GM12878 (cell line): ENCODE results near the gene C22orf31. TPM values are rescaled to one million over a fixed set of nuclear protein-coding genes. Genes with fewer than 3 reads are reported as not detected.

Source experiments
- ATAC-seq: fragments of 200-7000 bp; cut with Tn5 transposase; 3 replicates; pipeline ENCODE4 v1.9.1; 2020; ENCODE audit warnings: mild to moderate bottlenecking, moderate library complexity
- BruUV-seq: library from RNA; stranded (reverse); fragments of 400-500 nt; replicated peaks from 2 replicates; lab custom pipeline; 2021; lab: Mats Ljungman, UMichigan
- CTCF ChIA-PET: fragments of 300-600 bp; sonication (Branson Sonifier 250); formaldehyde crosslinking; extraction: SDS; loops from one replicate; lab custom pipeline; 2021; ENCODE audit warnings: inconsistent platforms; lab: Yijun Ruan, JAX
- POLR2A ChIA-PET: fragments of 350-600 bp; formaldehyde crosslinking; extraction: SDS; loops from one replicate; lab custom pipeline; 2021; ENCODE audit warnings: inconsistent platforms; lab: Charles Lee
- RAD21 ChIA-PET: fragments of 300-600 bp; sonication (Branson Sonifier 250); formaldehyde crosslinking; loops from one replicate; lab custom pipeline; 2023; ENCODE audit warnings: antibody characterized with exemption; ENCODE audit not compliant: unreplicated experiment; lab: Charles Lee
- SMC1A ChIA-PET: fragments of 300-600 bp; sonication (Branson Sonifier 250); formaldehyde crosslinking; loops from one replicate; lab custom pipeline; 2023; ENCODE audit not compliant: unreplicated experiment, uncharacterized antibody; lab: Charles Lee
- DNase-seq: peaks from one replicate; pipeline ENCODE4 v3.0.0-alpha.2; 2011; ENCODE audit warnings: low read depth, low spot score
- FAIRE-seq: peaks from 3 replicates; lab custom pipeline; 2011; peaks lifted over from hg19 to GRCh38; lab: Jason Lieb, UNC
- H2AFZ ChIP-seq: 2 replicates; pipeline ENCODE4 v1.6.0; 2011; ENCODE audit warnings: low read depth, low read length, control low read depth; ENCODE audit not compliant: control insufficient read depth
- H3K27ac ChIP-seq: 2 replicates; pipeline ENCODE4 v1.5.1; 2011; ENCODE audit warnings: control low read depth; ENCODE audit not compliant: control insufficient read depth, insufficient read depth
- H3K27me3 ChIP-seq, 2 experiments: replicated peaks in 1 of 2; 2 replicates each; pipeline versions ENCODE4 v1.6.0 to v1.6.1; 2011; ENCODE audit warnings: low read length in 1 of 2; ENCODE audit not compliant: control insufficient read depth in 2 of 2, insufficient read depth in 2 of 2
- H3K36me3 ChIP-seq, 2 experiments: 2 replicates each; pipeline ENCODE4 v1.5.1; 2011; ENCODE audit warnings: low read length in 1 of 2; ENCODE audit not compliant: control insufficient read depth in 2 of 2, insufficient read depth in 2 of 2
- H3K4me1 ChIP-seq: 2 replicates; pipeline ENCODE4 v1.6.1; 2011; ENCODE audit warnings: mild to moderate bottlenecking, low read length, moderate library complexity, mixed read lengths; ENCODE audit not compliant: control insufficient read depth, insufficient read depth
- H3K4me2 ChIP-seq: 2 replicates; pipeline ENCODE4 v1.6.0; 2011; ENCODE audit warnings: control low read depth; ENCODE audit not compliant: control insufficient read depth, insufficient read depth
- H3K4me3 ChIP-seq: fragments of 200-600 bp; sonication (generic); 2 replicates; pipeline ENCODE4 v1.5.1; 2016
- H3K79me2 ChIP-seq: 2 replicates; pipeline ENCODE4 v1.6.0; 2011; ENCODE audit warnings: low read length; ENCODE audit not compliant: control insufficient read depth, insufficient read depth
- H3K9ac ChIP-seq: 2 replicates; pipeline ENCODE4 v1.8.0; 2011; ENCODE audit warnings: low read length, control low read depth, mixed read lengths; ENCODE audit not compliant: control insufficient read depth, insufficient read depth
- H3K9me3 ChIP-seq: replicated peaks from 3 replicates; pipeline ENCODE4 v1.5.1; 2011; ENCODE audit warnings: mild to moderate bottlenecking, low read length; ENCODE audit not compliant: control insufficient read depth, insufficient read depth
- H4K20me1 ChIP-seq: 2 replicates; pipeline ENCODE4 v1.6.0; 2011; ENCODE audit not compliant: control insufficient read depth, insufficient read depth
- EP300 ChIP-seq, 2 experiments: fragments of 150-350 bp in 1 of 2; IDR thresholded peaks; 2 replicates each; pipeline ENCODE4 v1.6.1; 2011 to 2012; ENCODE audit warnings: low read depth in 2 of 2, low read length in 2 of 2, borderline replicate concordance in 1 of 2, improper control_type of control experiment in 1 of 2, inconsistent platforms in 1 of 2; ENCODE audit not compliant: control insufficient read depth in 1 of 2
- FOXK2 ChIP-seq: fragments of 450-650 bp; IDR thresholded peaks from 2 replicates; pipeline ENCODE4 v1.6.1; 2017; ENCODE audit warnings: mild to moderate bottlenecking, moderate library complexity
- RAD21 ChIP-seq: IDR thresholded peaks from 2 replicates; pipeline ENCODE4 v1.6.1; 2011; ENCODE audit warnings: mild to moderate bottlenecking, low read depth, low read length, moderate library complexity; ENCODE audit not compliant: insufficient read depth
- ZNF217 ChIP-seq: fragments of 450-650 bp; IDR thresholded peaks from 2 replicates; pipeline ENCODE4 v1.6.1; 2017; ENCODE audit warnings: antibody characterized with exemption, mild to moderate bottlenecking
- WGBS: methylation state at CpG from one replicate; pipeline ENCODE4 v1.1.6; 2016; ENCODE audit warnings: low lambda C conversion rate; ENCODE audit not compliant: insufficient replicate concordance, insufficient coverage; ENCODE audit errors: missing lambda C conversion rate; 5-methylcytosine and 5-hydroxymethylcytosine counted together
- in situ Hi-C: fragments of 300-500 bp; cut with MboI; formaldehyde crosslinking; loops from 9 replicates; pipeline ENCODE4 v1.14.3; 2018; ENCODE audit warnings: mixed read lengths
- intact Hi-C: fragments of 100-400 bp; cut with micrococcal nuclease; formaldehyde crosslinking; loops from one replicate; pipeline ENCODE4 v1.14.2; 2022; ENCODE audit not compliant: unreplicated experiment
- polyA plus RNA-seq, 11 experiments: library from polyadenylated mRNA; depleted of rRNA in 4 of 11; unstranded in 6 of 11; stranded (reverse) in 5 of 11; fragments of >200 nt; fragmentation: Nextera tagmentation in 4 of 11; fragmentation: Illumina TruSeq in 1 of 11; extraction: Ambion mirVana in 4 of 11; extraction: Trizol in 1 of 11; gene quantifications; 1 replicate in 1 of 11; 2 replicates in 10 of 11; pipeline versions ENCODE4 v1.2.1 to v1.2.3, GENCODE V29; 2011 to 2016; ENCODE audit warnings: inconsistent platforms in 2 of 11, missing spikeins in 2 of 11, low read depth in 1 of 11
- total RNA-seq, 4 experiments: library from RNA; depleted of rRNA in 3 of 4; stranded (reverse); fragments of >200 nt in 3 of 4; fragmentation: Illumina TruSeq in 1 of 4; extraction: Trizol in 1 of 4; gene quantifications; 2 replicates each; pipeline versions ENCODE4 v1.2.1 to v1.2.3, GENCODE V29; 2013 to 2021

The C22orf31 gene
- total and polyA plus RNA-seq, 10 of the 15 experiments (the other 5 are each of a cell fraction or from before 2014, with no cell fraction given) = not detected

GRCh38 chr22:29009148-29009547 is 52.5 kb downstream of the C22orf31 start:
- ChIA-PET RAD21 (no interaction called here), CTCF (no interaction called here), POLR2A (interaction anchor here (1.0 kb wide), 1 partner anchor 9 kb away, joined by 4 read pairs; no protein-coding TSS in a partner anchor), SMC1A (interaction anchor here (0.7 to 1.2 kb wide), 3 partner anchors 28 to 153 kb away, joined by 3 to 4 read pairs (median 3); no protein-coding TSS in a partner anchor)
- Histone ChIP-seq H3K27ac (no peak overlapping the region), H3K27me3 (0 out of 4 replicates have a peak, but pooled peaks cover 0 to 2% of the 10 kb centered on the region in 2 experiments), H3K36me3 (no peaks in the 10 kb centered on the region; a peak in 1 of 4 replicates), H4K20me1 (no peaks in the 10 kb centered on the region), H3K4me1 (no peaks in the 10 kb centered on the region), H3K79me2 (no peaks in the 10 kb centered on the region), H3K9me3 (no peaks in the 10 kb centered on the region), H3K4me2 (no peak overlapping the region), H3K4me3 (no peak overlapping the region), H2AFZ (no peak overlapping the region), H3K9ac (no peak overlapping the region)
- DNase-seq (no peak), ATAC-seq (no peak), FAIRE-seq (no peak)
- no peak for TF ChIP-seq EP300 (IDR thresholded peaks at IDR 0.05; ENCODE audit: borderline replicate concordance in 1 of 2, control insufficient read depth in 1 of 2, low read depth in 2 of 2, low read length in 2 of 2)
- no peak for TF ChIP-seq RAD21
- TF ChIP-seq ZNF217 = no peak
- TF ChIP-seq FOXK2 = no peak
- no TSS peak for BruUV-seq
- in situ Hi-C loops (no loop called here), intact Hi-C loops (no loop called here)
- WGBS = 54% methylated on average over 5 of the region's 5 CpGs

Other genes starting within 250 kb of the C22orf31 start
- 0.98 and 1.1 TPM in 2 replicates for gene ZNRF3, start 178.3 kb downstream of the C22orf31 start, total RNA-seq (2014; rRNA removed)
- gene ZNRF3, start 178.3 kb downstream of the C22orf31 start, total RNA-seq (2014; rRNA removed; fragmentation: Illumina TruSeq; extraction: Trizol) = 0.46 and 0.49 TPM in 2 replicates
- 1.5 and 1.9 TPM in 2 replicates for gene ZNRF3, start 178.3 kb downstream of the C22orf31 start, total RNA-seq (2021)
- gene ZNRF3, start 178.3 kb downstream of the C22orf31 start, polyA plus RNA-seq (2011; rRNA removed) = 2.4 TPM in 2 replicates
- 0.43 and 0.52 TPM in 2 replicates for gene ZNRF3, start 178.3 kb downstream of the C22orf31 start, polyA plus RNA-seq (2014; fragmentation: Illumina TruSeq; extraction: Trizol)
- gene ZNRF3, start 178.3 kb downstream of the C22orf31 start, polyA plus RNA-seq (2014; fragmentation: Nextera tagmentation; extraction: Ambion mirVana) = under 1 TPM; 0.10 to 0.13 TPM
- gene ZNRF3, start 178.3 kb downstream of the C22orf31 start, polyA plus RNA-seq (2014; rRNA removed) = 1.1 and 1.2 TPM in 2 replicates
- under 1 TPM; 0.05 to 0.20 TPM for gene ZNRF3, start 178.3 kb downstream of the C22orf31 start, polyA plus RNA-seq (2016; fragmentation: Nextera tagmentation; extraction: Ambion mirVana)
- gene KREMEN1, start 11.2 kb upstream of the C22orf31 start, total RNA-seq (2014; rRNA removed) = 0.17 and 0.27 TPM in 2 replicates
- 0.13 and 0.14 TPM in 2 replicates for gene KREMEN1, start 11.2 kb upstream of the C22orf31 start, total RNA-seq (2014; rRNA removed; fragmentation: Illumina TruSeq; extraction: Trizol)
- gene KREMEN1, start 11.2 kb upstream of the C22orf31 start, total RNA-seq (2021) = 0.40 and 0.46 TPM in 2 replicates
- gene KREMEN1, start 11.2 kb upstream of the C22orf31 start, polyA plus RNA-seq (2011; rRNA removed) = 1.8 and 2.5 TPM in 2 replicates
- gene KREMEN1, start 11.2 kb upstream of the C22orf31 start, polyA plus RNA-seq (2014; fragmentation: Illumina TruSeq; extraction: Trizol) = 0.05 and 0.59 TPM in 2 replicates
- under 1 TPM; 0.10 to 0.11 TPM for gene KREMEN1, start 11.2 kb upstream of the C22orf31 start, polyA plus RNA-seq (2014; fragmentation: Nextera tagmentation; extraction: Ambion mirVana)
- 0.37 and 0.74 TPM in 2 replicates for gene KREMEN1, start 11.2 kb upstream of the C22orf31 start, polyA plus RNA-seq (2014; rRNA removed)
- under 1 TPM in 1 of 2 experiments, not detected in 1; 0.20 TPM for gene KREMEN1, start 11.2 kb upstream of the C22orf31 start, polyA plus RNA-seq (2016; fragmentation: Nextera tagmentation; extraction: Ambion mirVana)
- 12.0 and 19.4 TPM in 2 replicates for gene EMID1, start 144.1 kb upstream of the C22orf31 start, total RNA-seq (2014; rRNA removed)
- 4.3 and 5.8 TPM in 2 replicates for gene EMID1, start 144.1 kb upstream of the C22orf31 start, total RNA-seq (2014; rRNA removed; fragmentation: Illumina TruSeq; extraction: Trizol)
- gene EMID1, start 144.1 kb upstream of the C22orf31 start, total RNA-seq (2021) = 17.5 and 18.3 TPM in 2 replicates
- gene EMID1, start 144.1 kb upstream of the C22orf31 start, polyA plus RNA-seq (2011; rRNA removed) = 29.3 and 60.3 TPM in 2 replicates
- gene EMID1, start 144.1 kb upstream of the C22orf31 start, polyA plus RNA-seq (2014; fragmentation: Illumina TruSeq; extraction: Trizol) = 0.54 and 2.3 TPM in 2 replicates
- gene EMID1, start 144.1 kb upstream of the C22orf31 start, polyA plus RNA-seq (2014; fragmentation: Nextera tagmentation; extraction: Ambion mirVana) = 1 to 10 TPM; 1.2 to 2.3 TPM
- gene EMID1, start 144.1 kb upstream of the C22orf31 start, polyA plus RNA-seq (2014; rRNA removed) = 20.7 and 23.8 TPM in 2 replicates
- gene EMID1, start 144.1 kb upstream of the C22orf31 start, polyA plus RNA-seq (2016; fragmentation: Nextera tagmentation; extraction: Ambion mirVana) = 10 to 100 TPM in 1 of 2 experiments, 1 to 10 TPM in 1; 10.0 to 13.9 TPM
- gene RHBDD3, start 206.2 kb upstream of the C22orf31 start, total RNA-seq (2014; rRNA removed) = 30.7 and 37.9 TPM in 2 replicates
- gene RHBDD3, start 206.2 kb upstream of the C22orf31 start, total RNA-seq (2014; rRNA removed; fragmentation: Illumina TruSeq; extraction: Trizol) = 10.0 and 11.9 TPM in 2 replicates
- 23.1 and 28.4 TPM in 2 replicates for gene RHBDD3, start 206.2 kb upstream of the C22orf31 start, total RNA-seq (2021)
- 3.8 and 8.6 TPM in 2 replicates for gene RHBDD3, start 206.2 kb upstream of the C22orf31 start, polyA plus RNA-seq (2011; rRNA removed)
- 3.9 and 8.1 TPM in 2 replicates for gene RHBDD3, start 206.2 kb upstream of the C22orf31 start, polyA plus RNA-seq (2014; fragmentation: Illumina TruSeq; extraction: Trizol)
- 1 to 10 TPM in 1 of 2 experiments, under 1 TPM in 1; 0.27 to 1.2 TPM for gene RHBDD3, start 206.2 kb upstream of the C22orf31 start, polyA plus RNA-seq (2014; fragmentation: Nextera tagmentation; extraction: Ambion mirVana)
- 37.6 and 41.2 TPM in 2 replicates for gene RHBDD3, start 206.2 kb upstream of the C22orf31 start, polyA plus RNA-seq (2014; rRNA removed)
- gene RHBDD3, start 206.2 kb upstream of the C22orf31 start, polyA plus RNA-seq (2016; fragmentation: Nextera tagmentation; extraction: Ambion mirVana) = 10 to 100 TPM; 36.9 to 38.7 TPM
- 339 and 342 TPM in 2 replicates for gene EWSR1, start 206.4 kb upstream of the C22orf31 start, total RNA-seq (2014; rRNA removed)
- gene EWSR1, start 206.4 kb upstream of the C22orf31 start, total RNA-seq (2014; rRNA removed; fragmentation: Illumina TruSeq; extraction: Trizol) = 200 and 209 TPM in 2 replicates
- 307 and 325 TPM in 2 replicates for gene EWSR1, start 206.4 kb upstream of the C22orf31 start, total RNA-seq (2021)
- gene EWSR1, start 206.4 kb upstream of the C22orf31 start, polyA plus RNA-seq (2011; rRNA removed) = 233 and 400 TPM in 2 replicates
- gene EWSR1, start 206.4 kb upstream of the C22orf31 start, polyA plus RNA-seq (2014; fragmentation: Illumina TruSeq; extraction: Trizol) = 430 and 480 TPM in 2 replicates
- gene EWSR1, start 206.4 kb upstream of the C22orf31 start, polyA plus RNA-seq (2014; fragmentation: Nextera tagmentation; extraction: Ambion mirVana) = 100 to 1,000 TPM; 130 to 180 TPM
- gene EWSR1, start 206.4 kb upstream of the C22orf31 start, polyA plus RNA-seq (2014; rRNA removed) = 369 and 388 TPM in 2 replicates
- gene EWSR1, start 206.4 kb upstream of the C22orf31 start, polyA plus RNA-seq (2016; fragmentation: Nextera tagmentation; extraction: Ambion mirVana) = 100 to 1,000 TPM; 426 to 464 TPM
- gene GAS2L1, start 244.8 kb upstream of the C22orf31 start, total RNA-seq (2014; rRNA removed) = not detected in 2 replicates
- gene GAS2L1, start 244.8 kb upstream of the C22orf31 start, total RNA-seq (2014; rRNA removed; fragmentation: Illumina TruSeq; extraction: Trizol) = not detected in 2 replicates
- gene GAS2L1, start 244.8 kb upstream of the C22orf31 start, total RNA-seq (2021) = 0.13 and 0.43 TPM in 2 replicates
- gene GAS2L1, start 244.8 kb upstream of the C22orf31 start, polyA plus RNA-seq (2011; rRNA removed) = not detected in 2 replicates
- not detected in 2 replicates for gene GAS2L1, start 244.8 kb upstream of the C22orf31 start, polyA plus RNA-seq (2014; fragmentation: Illumina TruSeq; extraction: Trizol)
- gene GAS2L1, start 244.8 kb upstream of the C22orf31 start, polyA plus RNA-seq (2014; fragmentation: Nextera tagmentation; extraction: Ambion mirVana) = not detected
- gene GAS2L1, start 244.8 kb upstream of the C22orf31 start, polyA plus RNA-seq (2014; rRNA removed) = 0.03 and 0.06 TPM in 2 replicates
- gene GAS2L1, start 244.8 kb upstream of the C22orf31 start, polyA plus RNA-seq (2016; fragmentation: Nextera tagmentation; extraction: Ambion mirVana) = not detected